Raji (cell line): ENCODE measurements around the gene RNMT.

ENCODE experiments used
- POLR2A ChIP-seq: IDR thresholded peaks from 2 replicates; pipeline ENCODE4 v1.6.1; 2011; ENCODE audit warnings: low read depth, low read length, control low read depth; ENCODE audit not compliant: insufficient read depth

Gene RNMT

GRCh38 chr18:13726972-13727331 is 479 bp downstream of the RNMT start:
- no peak for TF ChIP-seq POLR2A

DNA sequence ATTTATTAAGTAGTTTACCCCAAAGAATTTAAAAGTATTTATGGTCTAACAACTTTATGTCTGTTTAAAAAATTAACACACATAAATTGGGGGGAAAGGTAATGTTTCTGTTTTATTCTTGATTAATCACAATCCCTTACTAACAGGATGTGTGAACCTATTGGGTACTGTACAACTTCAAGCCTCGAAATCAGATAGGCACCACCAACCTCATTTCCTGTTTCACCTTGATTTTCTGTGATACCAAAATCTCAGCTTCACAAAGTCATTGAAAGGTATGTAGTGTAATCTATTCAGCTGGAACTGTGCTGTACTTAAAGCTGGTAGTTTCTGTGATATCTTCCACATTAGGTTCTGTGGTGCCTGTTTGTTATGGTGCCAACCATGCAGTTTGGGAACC is 4.0 kb downstream of the RNMT start:
- TF ChIP-seq POLR2A = no peak

- TF ChIP-seq POLR2A = no peak
Observed at GRCh38 chr18:13735681-13736080, 9.2 kb downstream of the RNMT start.

DNA sequence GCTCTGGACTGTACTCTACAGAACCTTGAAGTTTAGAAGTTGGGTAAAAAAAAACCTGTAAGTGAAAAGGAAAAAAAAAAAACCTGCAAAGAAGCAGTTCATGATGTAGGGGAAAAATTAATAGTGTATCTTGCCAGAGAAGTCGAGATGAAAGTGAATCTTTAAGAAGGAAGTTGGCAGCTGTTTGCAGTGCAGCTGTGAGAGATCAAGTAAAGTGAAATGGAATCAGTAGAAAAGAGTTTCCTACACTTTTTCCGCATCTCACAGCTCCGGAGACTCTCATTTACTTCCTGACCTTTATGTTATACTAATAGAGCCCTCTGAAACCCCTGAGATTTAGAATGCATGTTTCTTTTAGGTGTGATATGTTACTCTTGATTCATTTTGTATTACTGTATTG is 19.2 kb downstream of the RNMT start:
- no peak for TF ChIP-seq POLR2A

- no peak for TF ChIP-seq POLR2A
Observed at GRCh38 chr18:13746633-13747032, 20.2 kb downstream of the RNMT start.

- no peak for TF ChIP-seq POLR2A
Observed at GRCh38 chr18:13756261-13756660, 29.8 kb downstream of the RNMT start.

DNA sequence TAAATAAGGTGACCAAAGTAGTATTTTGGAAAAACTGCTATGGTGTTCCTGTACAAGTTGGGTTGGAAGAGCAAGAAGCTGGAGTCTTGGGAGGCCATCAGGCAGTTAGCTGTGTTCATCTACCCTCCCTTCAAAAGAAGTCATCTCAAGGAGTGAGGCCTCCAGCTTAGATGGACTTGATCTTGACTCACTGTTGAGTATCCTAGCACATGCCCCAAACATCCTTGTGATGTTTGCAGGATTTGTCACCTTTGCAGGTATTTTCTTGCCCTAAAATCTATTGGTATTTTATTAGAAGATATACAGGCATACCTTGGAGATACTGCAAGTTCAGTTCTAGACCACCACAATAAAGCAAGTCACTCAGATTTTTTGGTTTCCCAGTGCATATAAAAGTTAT is 30.2 kb downstream of the RNMT start:
- no peak for TF ChIP-seq POLR2A

GRCh38 chr18:13758622-13759021 is 32.1 kb downstream of the RNMT start:
- no peak for TF ChIP-seq POLR2A

DNA sequence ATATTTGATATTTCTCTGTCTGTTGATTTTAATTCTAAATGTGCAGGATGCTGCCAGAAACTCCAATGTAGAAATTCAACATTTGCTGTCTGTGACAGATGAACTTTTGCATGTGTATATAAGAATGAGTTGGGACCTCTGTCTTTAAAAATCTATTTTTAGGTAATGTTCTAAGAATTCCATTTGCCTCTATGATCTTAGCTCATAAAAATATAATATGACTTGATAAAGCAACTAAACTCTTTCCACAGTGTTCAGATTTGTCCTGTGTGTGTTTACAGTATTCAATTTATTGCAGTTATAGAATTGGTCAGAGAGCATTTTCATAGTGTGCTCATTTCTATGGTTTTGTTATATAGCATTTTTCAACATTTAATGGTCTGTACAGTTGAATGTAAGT is 33.6 kb downstream of the RNMT start:
- no peak for TF ChIP-seq POLR2A

DNA sequence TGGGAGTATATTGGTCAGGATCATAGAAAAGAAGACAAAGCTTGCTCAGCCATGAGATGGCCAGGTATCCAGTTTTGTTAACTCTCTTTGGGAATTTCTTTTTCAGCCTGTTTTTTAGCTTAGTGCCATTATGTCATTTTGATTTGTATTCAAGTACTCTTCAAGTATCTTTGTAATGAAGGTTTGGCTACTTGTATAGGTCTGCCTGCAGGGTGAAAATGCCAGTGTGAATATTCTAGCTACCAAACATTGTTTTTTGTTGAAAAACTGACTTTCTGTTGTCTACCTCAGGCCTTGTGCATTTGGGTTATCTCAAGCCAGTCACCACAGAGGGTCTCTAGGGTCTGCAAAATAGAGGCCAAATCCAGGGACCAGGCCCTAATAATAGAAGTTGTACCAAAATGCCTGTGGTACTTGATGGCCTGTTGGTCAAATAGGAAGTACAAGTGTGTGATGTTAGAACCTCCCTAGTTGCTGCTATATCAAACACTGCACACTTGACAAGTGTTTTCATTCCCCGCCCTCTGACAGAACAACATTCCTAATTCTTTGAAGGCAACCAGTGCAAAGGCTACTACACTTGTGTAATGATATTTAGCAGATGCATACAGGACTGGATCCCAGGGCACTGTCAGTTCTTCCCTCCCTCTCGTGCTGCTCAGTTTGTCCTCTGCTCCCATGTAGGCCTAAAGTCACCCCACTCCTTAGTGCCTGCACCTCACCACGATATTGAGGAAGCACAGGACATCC is 36.4 kb downstream of the RNMT start:
- no peak for TF ChIP-seq POLR2A

- TF ChIP-seq POLR2A = no peak
Observed at GRCh38 chr18:13775058-13775457, 48.6 kb downstream of the RNMT start.

- TF ChIP-seq POLR2A = no peak
Observed at GRCh38 chr18:13791181-13791580, 64.7 kb downstream of the RNMT start.

DNA sequence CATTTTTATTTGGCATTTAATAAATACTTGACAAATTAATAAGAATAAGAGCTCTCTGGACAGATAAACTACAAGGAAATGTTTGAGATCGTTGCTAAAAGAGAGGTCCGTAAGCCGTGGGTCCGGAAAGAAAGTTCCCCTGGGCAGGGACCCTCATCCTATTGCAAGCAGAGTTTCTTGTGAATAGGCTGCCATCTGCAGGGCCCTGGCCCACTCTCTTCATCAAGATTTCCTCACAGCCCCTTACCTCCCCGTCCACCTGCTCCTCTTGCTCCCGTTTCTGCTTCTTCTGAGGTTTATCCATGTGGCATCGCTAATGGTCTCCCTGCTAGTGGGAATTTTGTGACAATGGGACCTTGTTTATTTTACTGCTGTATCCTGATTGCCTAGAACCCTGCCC is 67.3 kb downstream of the RNMT start:
- TF ChIP-seq POLR2A = no peak

DNA sequence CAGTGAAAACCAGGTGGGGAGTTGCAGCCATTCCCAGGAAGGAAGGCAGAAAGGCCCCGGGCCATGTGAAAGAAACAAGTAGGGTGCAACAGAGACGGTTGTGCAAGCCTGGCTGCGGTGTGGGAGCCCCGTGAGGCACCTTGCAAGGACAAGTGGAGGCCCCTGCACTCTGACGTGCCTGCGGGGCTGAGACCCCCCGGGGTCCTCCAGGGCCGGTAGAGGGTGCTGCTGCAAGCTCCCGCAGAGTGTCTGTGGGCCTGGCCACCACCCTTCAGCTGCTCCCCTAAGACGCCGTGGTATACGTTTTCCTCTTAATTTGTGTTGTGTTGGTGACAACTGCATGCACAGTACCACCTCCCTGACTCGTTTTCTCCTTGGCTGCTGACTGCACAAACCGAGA is 70.0 kb downstream of the RNMT start:
- no peak for TF ChIP-seq POLR2A

DNA sequence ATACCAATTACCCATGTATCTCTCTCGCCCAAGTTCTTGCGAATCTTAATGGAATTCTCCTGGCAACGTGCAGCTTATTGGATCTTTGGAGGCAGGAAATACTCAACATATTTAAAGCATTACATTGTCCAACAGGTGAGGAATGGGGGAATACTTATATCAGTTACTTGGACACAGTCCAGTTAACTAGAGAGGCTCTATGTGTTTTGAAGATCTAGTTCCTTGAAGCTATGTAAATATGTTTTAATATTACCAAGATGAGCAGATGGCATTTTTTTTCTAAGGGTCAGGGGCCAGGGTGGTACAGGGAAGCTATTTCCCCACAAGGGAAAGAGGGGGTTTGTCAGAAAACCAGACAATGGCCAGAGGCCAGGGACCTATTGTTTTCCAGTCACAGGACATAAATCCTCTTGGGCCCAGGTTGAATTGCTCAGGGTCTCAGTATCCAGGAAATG is 70.7 kb downstream of the RNMT start:
- TF ChIP-seq POLR2A = no peak

DNA sequence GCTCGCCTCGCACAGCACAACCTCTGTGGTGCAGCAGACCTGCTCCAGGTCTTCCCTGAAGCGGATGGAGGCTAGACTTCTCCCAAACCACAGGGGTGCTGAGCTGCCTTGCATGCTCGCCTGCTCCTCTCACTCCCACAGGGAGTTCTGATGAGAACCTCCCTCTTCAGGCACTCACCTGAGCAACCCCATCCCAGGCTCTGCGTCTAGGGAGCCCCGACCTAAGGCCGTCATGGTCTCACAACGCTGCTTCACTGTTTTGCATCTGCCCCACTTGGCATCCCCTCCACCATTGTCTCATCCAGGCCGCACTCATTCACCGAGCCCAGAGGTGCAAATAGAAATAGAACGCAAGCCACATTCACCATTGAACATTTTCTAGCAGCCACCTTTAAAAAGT is 72.9 kb downstream of the RNMT start:
- no peak for TF ChIP-seq POLR2A
